H1 (cell line): Measurements from ENCODE around the gene IDI1. TPM values are rescaled to one million over a fixed set of nuclear protein-coding genes. Genes with fewer than 3 reads are reported as not detected.

Experiments
- CTCF ChIA-PET: fragments of 300-600 bp; sonication (Branson Sonifier 250); formaldehyde crosslinking; loops from one replicate; lab custom pipeline; 2021; ENCODE audit not compliant: partially characterized antibody; lab: Charles Lee
- POLR2A ChIA-PET: fragments of 300-600 bp; sonication (Branson Sonifier 250); formaldehyde crosslinking; loops from one replicate; lab custom pipeline; 2021; ENCODE audit warnings: inconsistent platforms; ENCODE audit not compliant: partially characterized antibody; lab: Charles Lee
- DNase-seq, 2 experiments: peaks; one replicate each; pipeline versions ENCODE4 v3.0.0 to v3.0.0-alpha.2; 2010 to 2022; ENCODE audit warnings: low spot score in 2 of 2, low read depth in 1 of 2, mixed read lengths in 1 of 2
- FAIRE-seq: peaks from 2 replicates; lab custom pipeline; 2011; peaks lifted over from hg19 to GRCh38; lab: Jason Lieb, UNC
- H2AFZ ChIP-seq: 2 replicates; pipeline ENCODE4 v1.8.1; 2012; ENCODE audit warnings: low read length, inconsistent platforms
- H2AK5ac ChIP-seq: 2 replicates; pipeline ENCODE4 v1.6.1; 2013; ENCODE audit warnings: low read depth, low read length
- H2BK120ac ChIP-seq: replicated peaks from 2 replicates; pipeline ENCODE3; 2013; ENCODE audit warnings: low read depth, low read length, inconsistent platforms
- H2BK12ac ChIP-seq: 2 replicates; pipeline ENCODE4 v1.6.1; 2013; ENCODE audit warnings: low read depth, low read length
- H2BK15ac ChIP-seq: 2 replicates; pipeline ENCODE4 v1.6.1; 2013; ENCODE audit warnings: low read length
- H2BK20ac ChIP-seq: 2 replicates; pipeline ENCODE4 v1.6.1; 2013; ENCODE audit warnings: low read length
- H2BK5ac ChIP-seq: 2 replicates; pipeline ENCODE4 v1.6.1; 2013; ENCODE audit warnings: low read depth, low read length
- H3K14ac ChIP-seq: 2 replicates; pipeline ENCODE4 v1.6.1; 2013; ENCODE audit warnings: inconsistent platforms; ENCODE audit not compliant: insufficient read length
- H3K18ac ChIP-seq: 2 replicates; pipeline ENCODE4 v1.6.1; 2013; ENCODE audit warnings: low read length; ENCODE audit errors: extremely low read depth
- H3K23ac ChIP-seq: 2 replicates; pipeline ENCODE4 v1.6.1; 2013; ENCODE audit warnings: inconsistent platforms; ENCODE audit not compliant: insufficient read length
- H3K23me2 ChIP-seq: 2 replicates; pipeline ENCODE4 v1.6.1; 2013; ENCODE audit warnings: low read depth, low read length
- H3K27ac ChIP-seq: 2 replicates; pipeline ENCODE4 v1.6.1; 2011; ENCODE audit warnings: low read depth, low read length, inconsistent platforms
- H3K27me3 ChIP-seq, 4 experiments: replicated peaks in 1 of 4; 1 replicate in 1 of 4; 2 replicates in 3 of 4; pipeline versions ENCODE4 v1.6.1 to v1.8.1; 2011 to 2013; ENCODE audit warnings: low read length in 3 of 4, mild to moderate bottlenecking in 3 of 4, inconsistent platforms in 2 of 4, mixed read lengths in 2 of 4, moderate library complexity in 1 of 4; ENCODE audit not compliant: control insufficient read depth in 3 of 4, insufficient read depth in 3 of 4; ENCODE audit errors: extremely low read depth in 1 of 4
- H3K36me3 ChIP-seq, 4 experiments: 2 replicates each; pipeline versions ENCODE4 v1.6.1 to v1.8.1; 2011 to 2013; ENCODE audit warnings: mild to moderate bottlenecking in 4 of 4, low read length in 3 of 4, moderate library complexity in 2 of 4, control low read depth in 1 of 4, inconsistent platforms in 1 of 4; ENCODE audit not compliant: insufficient read depth in 4 of 4, control insufficient read depth in 2 of 4
- H3K4ac ChIP-seq: replicated peaks from 2 replicates; pipeline ENCODE3; 2013; ENCODE audit warnings: low read length, low read depth, mixed read lengths, inconsistent platforms; ENCODE audit not compliant: insufficient read length
- H3K4me1 ChIP-seq, 4 experiments: replicated peaks in 1 of 4; 1 replicate in 1 of 4; 2 replicates in 3 of 4; pipeline versions ENCODE4 v1.6.1 to v1.8.1; 2011 to 2013; ENCODE audit warnings: low read length in 3 of 4, inconsistent platforms in 2 of 4, mixed read lengths in 1 of 4; ENCODE audit not compliant: insufficient read depth in 4 of 4, control insufficient read depth in 3 of 4
- H3K4me2 ChIP-seq, 2 experiments: 2 replicates each; pipeline versions ENCODE4 v1.6.1 to v1.8.1; 2011 to 2013; ENCODE audit warnings: low read depth in 2 of 2, low read length in 2 of 2, control low read depth in 1 of 2, inconsistent platforms in 1 of 2, mild to moderate bottlenecking in 1 of 2; ENCODE audit not compliant: insufficient read depth in 1 of 2
- H3K4me3 ChIP-seq, 4 experiments: fragments of 200-600, 300-600 bp in 1 of 4; sonication (generic), shearing (Covaris generic), sonication (Bioruptor Twin) in 1 of 4; 2 replicates each; pipeline versions ENCODE4 v1.5.1 to v1.8.1; 2011 to 2016; ENCODE audit warnings: low read length in 4 of 4, low read depth in 3 of 4, control low read depth in 2 of 4, inconsistent platforms in 2 of 4, mild to moderate bottlenecking in 2 of 4, mixed read lengths in 1 of 4, moderate library complexity in 1 of 4; ENCODE audit not compliant: insufficient read depth in 2 of 4; ENCODE audit errors: extremely low read depth in 1 of 4
- H3K56ac ChIP-seq: replicated peaks from 2 replicates; pipeline ENCODE3; 2013; ENCODE audit warnings: low read depth, mild to moderate bottlenecking, mixed read lengths, low read length, inconsistent platforms; ENCODE audit not compliant: insufficient read length
- H3K79me1 ChIP-seq: 2 replicates; pipeline ENCODE4 v1.6.1; 2013; ENCODE audit warnings: low read depth, low read length, control low read depth
- H3K79me2 ChIP-seq, 2 experiments: 2 replicates each; pipeline versions ENCODE4 v1.6.1 to v1.8.1; 2012 to 2013; ENCODE audit warnings: low read length in 2 of 2, mild to moderate bottlenecking in 2 of 2, inconsistent platforms in 1 of 2; ENCODE audit not compliant: insufficient read depth in 2 of 2, control insufficient read depth in 1 of 2
- H3K9ac ChIP-seq, 4 experiments: replicated peaks in 1 of 4; 1 replicate in 1 of 4; 2 replicates in 3 of 4; pipeline versions ENCODE4 v1.6.1 to v1.8.1; 2011 to 2013; ENCODE audit warnings: low read depth in 3 of 4, low read length in 3 of 4, control low read depth in 2 of 4, mild to moderate bottlenecking in 2 of 4, moderate library complexity in 2 of 4, inconsistent platforms in 1 of 4; ENCODE audit errors: extremely low read depth in 1 of 4
- H3K9me3 ChIP-seq, 2 experiments: 2 replicates each; pipeline versions ENCODE4 v1.6.1 to v1.8.1; 2012 to 2013; ENCODE audit warnings: mild to moderate bottlenecking in 2 of 2, moderate library complexity in 2 of 2, control low read depth in 1 of 2, inconsistent platforms in 1 of 2, low read depth in 1 of 2, low read length in 1 of 2, mixed read lengths in 1 of 2; ENCODE audit not compliant: insufficient read depth in 2 of 2
- H4K20me1 ChIP-seq, 2 experiments: replicated peaks in 1 of 2; 2 replicates each; pipeline versions ENCODE3 to v1.8.1; 2011 to 2013; ENCODE audit warnings: inconsistent platforms in 2 of 2, low read length in 2 of 2, mild to moderate bottlenecking in 1 of 2; ENCODE audit not compliant: insufficient read depth in 2 of 2, control insufficient read depth in 1 of 2
- H4K5ac ChIP-seq: 2 replicates; pipeline ENCODE4 v1.6.1; 2013; ENCODE audit warnings: low read length, low read depth, mixed read lengths, inconsistent platforms; ENCODE audit not compliant: insufficient read length
- H4K8ac ChIP-seq: 2 replicates; pipeline ENCODE4 v1.8.0; 2013; ENCODE audit warnings: mild to moderate bottlenecking, moderate library complexity, low read length, inconsistent platforms; ENCODE audit not compliant: insufficient read depth; ENCODE audit errors: extremely low read depth
- H4K91ac ChIP-seq: replicated peaks from 2 replicates; pipeline ENCODE3; 2013; ENCODE audit warnings: low read length, mixed read lengths, inconsistent platforms; ENCODE audit not compliant: insufficient read length
- BCL11A ChIP-seq, 2 experiments: IDR thresholded peaks; one replicate each; pipeline ENCODE4 v1.6.1; 2011; ENCODE audit warnings: low read depth in 2 of 2, low read length in 2 of 2, mild to moderate bottlenecking in 2 of 2
- CEBPB ChIP-seq: IDR thresholded peaks from 2 replicates; pipeline ENCODE4 v1.6.1; 2012; ENCODE audit warnings: low read depth, low read length
- EGR1 ChIP-seq: IDR thresholded peaks from 2 replicates; pipeline ENCODE4 v1.6.1; 2011; ENCODE audit warnings: low read depth, low read length, borderline replicate concordance
- HDAC2 ChIP-seq, 2 experiments: fragments of 300-600 bp in 1 of 2; sonication (generic) in 1 of 2; IDR thresholded peaks; 2 replicates each; pipeline ENCODE4 v1.6.1; 2011 to 2012; ENCODE audit warnings: low read depth in 2 of 2, low read length in 2 of 2, mild to moderate bottlenecking in 2 of 2, moderate library complexity in 2 of 2, borderline replicate concordance in 1 of 2, inconsistent platforms in 1 of 2
- RAD21 ChIP-seq, 2 experiments: IDR thresholded peaks in 1 of 2; conservative IDR thresholded peaks in 1 of 2; 2 replicates each; pipeline ENCODE4 v1.6.1; 2011; ENCODE audit warnings: low read depth in 2 of 2, low read length in 2 of 2, improper control_type of control experiment in 1 of 2, inconsistent platforms in 1 of 2, mild to moderate bottlenecking in 1 of 2, moderate library complexity in 1 of 2
- RXRA ChIP-seq: IDR thresholded peaks from 2 replicates; pipeline ENCODE4 v1.6.1; 2011; ENCODE audit warnings: low read depth, mild to moderate bottlenecking, low read length, moderate library complexity; ENCODE audit not compliant: insufficient read depth
- TAF7 ChIP-seq: optimal IDR thresholded peaks from 2 replicates; pipeline ENCODE3; 2011; ENCODE audit warnings: low read depth, mild to moderate bottlenecking, inconsistent platforms, low read length, moderate library complexity, borderline replicate concordance
- WGBS, 2 experiments: shearing (Covaris generic) in 1 of 2; methylation state at CpG; one replicate each; pipeline versions ENCODE4 v1.1.6 to v1.1.7; 2013 to 2015; ENCODE audit warnings: low lambda C conversion rate in 2 of 2, mixed read lengths in 2 of 2, inconsistent platforms in 1 of 2, low coverage in 1 of 2, missing lambda C conversion rate in 1 of 2; ENCODE audit not compliant: insufficient replicate concordance in 2 of 2, insufficient coverage in 1 of 2, insufficient read length in 1 of 2; ENCODE audit errors: extremely low coverage in 1 of 2, missing lambda C conversion rate in 1 of 2; 5-methylcytosine and 5-hydroxymethylcytosine counted together
- polyA plus RNA-seq, 7 experiments: library from polyadenylated mRNA; depleted of rRNA in 3 of 7; stranded (reverse) in 5 of 7; unstranded in 2 of 7; fragments of >200 nt in 5 of 7; fragments of 200-250 nt in 2 of 7; gene quantifications; 1 replicate in 5 of 7; 2 replicates in 1 of 7; 4 replicates in 1 of 7; pipeline versions ENCODE4 v1.2.1 to v1.2.3, GENCODE V29; 2011 to 2013; ENCODE audit warnings: missing spikeins in 2 of 7, mixed read lengths in 2 of 7
- total RNA-seq: library from RNA; stranded (reverse); fragmentation: NEBNext Ultra II Directional; extraction: Animal tissue kit (Norgen Biotek cat#: 25700); gene quantifications from 2 replicates; pipeline ENCODE4 v1.2.1, GENCODE V29; 2021

The IDI1 gene
- total and polyA plus RNA-seq, 2 of the 8 experiments (the other 6 are each of a cell fraction or from before 2014, with no cell fraction given), result 35.3 to 56.6 TPM

- no peaks in the 10 kb centered on the region; the same call in 1 of the 2 replicates for H3K79me1 ChIP-seq
- H2BK12ac ChIP-seq, result no peak overlapping the region
- DNase-seq (no peak), FAIRE-seq (no peak)
- no peak overlapping the region for H4K91ac ChIP-seq
- H2BK5ac ChIP-seq, result no peak overlapping the region
- no peak overlapping the region for H2AFZ ChIP-seq
- peaks cover 0 to 3% (median 0%) of the 10 kb centered on the region in 4 experiments; a peak in 1 of 7 replicates for H3K4me1 ChIP-seq
- H3K4me2 ChIP-seq, result no peak overlapping the region
- H3K23ac ChIP-seq, result no peak overlapping the region
- H3K23me2 ChIP-seq, result no peaks in the 10 kb centered on the region
- H3K79me2 ChIP-seq, result no peaks in the 10 kb centered on the region
- H2AK5ac ChIP-seq, result no peak overlapping the region
- H3K9me3 ChIP-seq, result no peaks in the 10 kb centered on the region
- H3K27me3 ChIP-seq, result no peaks in the 10 kb centered on the region
- no peak overlapping the region for H4K8ac ChIP-seq
- no peak overlapping the region for H2BK120ac ChIP-seq
- no peak overlapping the region for H2BK15ac ChIP-seq
- ChIA-PET CTCF (interaction anchor here (0.6 kb wide), 1 partner anchor 255 kb away, joined by 5 read pairs; no protein-coding TSS in a partner anchor), POLR2A (no interaction called here)
- no peak overlapping the region for H3K27ac ChIP-seq
- H3K9ac ChIP-seq, result no peak overlapping the region
- no peak overlapping the region for H3K4me3 ChIP-seq
- no peak overlapping the region for H2BK20ac ChIP-seq
- H4K5ac ChIP-seq, result no peak overlapping the region
- no peak overlapping the region for H3K4ac ChIP-seq
- no peak overlapping the region for H3K14ac ChIP-seq
- peaks cover 0 to 14% (median 2%) of the 10 kb centered on the region in 4 experiments; a peak in 5 of 8 replicates for H3K36me3 ChIP-seq
- no peak overlapping the region for H3K56ac ChIP-seq
- H4K20me1 ChIP-seq, result peaks cover 0 to 1% of the 10 kb centered on the region in 2 experiments
- 91% methylated on average over 10 of the region's 10 CpGs; no CpG with 5 or more reads in 1 of the 2 experiments for WGBS, 2 experiments
- TF ChIP-seq RXRA (no peak), CEBPB (no peak), BCL11A (IDR thresholded peaks at IDR 0.05; ENCODE audit: low read depth in 2 of 2, low read length in 2 of 2) (no peak), TAF7 (no peak), HDAC2 (IDR thresholded peaks at IDR 0.05; ENCODE audit: borderline replicate concordance in 1 of 2, low read depth in 2 of 2, low read length in 2 of 2) (no peak), EGR1 (no peak), RAD21 (IDR thresholded peaks at IDR 0.05 in 1 of 2, conservative IDR thresholded peaks at IDR 0.05 in 1 of 2; ENCODE audit: low read depth in 2 of 2, low read length in 2 of 2) (no peak)
- TF ChIP-seq, all 59 proteins: peak for 0
- no peak overlapping the region for H3K18ac ChIP-seq
These were observed 19.8 kb upstream of the IDI1 start for GRCh38 chr10:1068380-1069361.
